Effector memory CD4-positive, alpha-beta T cell (primary cell): ENCODE data around the gene AQP12B.
"Not testable (repeated sequence)": the region's sequence is repeated elsewhere in the genome, so short reads cannot be mapped to it uniquely, and the experiment has no call there.

Experiments
- DNase-seq, 3 donors: peaks; one replicate each; pipeline ENCODE4 v3.0.0-alpha.2; 2020
- H3K27ac ChIP-seq: 2 replicates; pipeline ENCODE4 v1.7.0; 2013; ENCODE audit warnings: mild to moderate bottlenecking, low read length, moderate library complexity; ENCODE audit not compliant: insufficient read depth, poor library complexity, severe bottlenecking
- H3K27me3 ChIP-seq: replicated peaks from 2 replicates; pipeline ENCODE4 v1.7.0; 2013; ENCODE audit warnings: mild to moderate bottlenecking, low read length; ENCODE audit not compliant: insufficient read depth, control insufficient read depth, poor library complexity, severe bottlenecking
- H3K36me3 ChIP-seq: 2 replicates; pipeline ENCODE4 v1.7.0; 2013; ENCODE audit warnings: mild to moderate bottlenecking, low read length, moderate library complexity; ENCODE audit not compliant: control insufficient read depth, insufficient read depth
- H3K4me1 ChIP-seq: 2 replicates; pipeline ENCODE4 v1.7.0; 2013; ENCODE audit warnings: low read length, mild to moderate bottlenecking; ENCODE audit not compliant: control insufficient read depth, insufficient read depth, poor library complexity, severe bottlenecking
- H3K4me3 ChIP-seq: 2 replicates; pipeline ENCODE4 v1.7.0; 2013; ENCODE audit warnings: low read length, low read depth, mild to moderate bottlenecking; ENCODE audit not compliant: insufficient read depth, poor library complexity, severe bottlenecking
- H3K9me3 ChIP-seq: 2 replicates; pipeline ENCODE4 v1.7.0; 2013; ENCODE audit warnings: mild to moderate bottlenecking, low read length, moderate library complexity; ENCODE audit not compliant: control insufficient read depth

AQP12B gene

DNA sequence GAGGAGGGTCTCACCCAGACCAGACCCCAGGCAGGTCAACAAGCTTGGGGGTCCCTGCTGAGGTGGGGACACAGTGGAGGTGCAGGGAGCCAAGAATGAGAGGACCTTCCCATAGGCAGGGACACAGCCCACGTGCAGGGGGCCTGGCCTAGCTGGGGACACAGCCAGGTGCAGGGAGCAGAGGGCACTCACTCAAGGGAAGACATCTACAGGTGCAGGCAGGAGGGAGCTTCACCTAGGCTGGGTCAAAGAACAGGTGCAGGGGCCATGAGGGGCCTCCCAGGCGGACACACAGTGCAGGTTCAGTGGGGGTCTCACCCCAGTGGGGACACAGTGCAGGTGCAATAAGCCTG, 8.4 kb upstream of the AQP12B start:
- not testable (repeated sequence) for H3K4me1 ChIP-seq, H3K9me3 ChIP-seq, H3K27ac ChIP-seq, DNase-seq, H3K36me3 ChIP-seq, H3K4me3 ChIP-seq, H3K27me3 ChIP-seq

DNA sequence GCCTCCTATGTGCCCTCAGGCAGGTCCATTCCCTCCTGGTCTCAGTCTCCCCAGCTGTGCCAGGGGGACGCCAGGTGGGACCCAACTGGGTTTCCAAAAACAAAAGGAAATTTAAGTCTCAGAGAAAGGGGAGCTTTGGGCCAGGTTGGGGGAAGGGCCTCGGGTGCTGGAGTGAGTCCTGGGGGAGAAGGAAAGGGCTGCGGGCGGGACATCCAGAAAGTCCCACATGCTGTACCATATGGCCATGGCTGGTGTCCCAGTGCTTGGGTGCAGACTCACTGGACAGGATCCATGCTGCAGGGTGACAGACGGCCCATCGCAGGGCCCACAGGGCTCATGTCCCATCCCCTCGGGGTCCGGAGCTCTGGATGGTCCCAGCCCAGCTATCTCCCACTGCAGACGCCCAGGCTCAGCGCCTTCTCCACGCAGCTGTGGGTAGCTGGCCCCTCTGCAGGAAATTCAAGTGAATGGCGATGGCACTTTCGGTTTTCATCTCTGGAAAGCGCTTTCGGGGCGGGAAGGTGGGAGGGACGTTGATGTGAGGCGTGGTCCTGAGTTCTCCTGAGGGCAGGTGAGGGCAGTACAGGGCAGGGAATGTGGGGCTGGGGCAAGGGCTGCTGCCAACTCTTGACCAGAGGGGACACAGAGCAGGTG, 7.9 kb upstream of the AQP12B start:
- H3K27ac ChIP-seq, H3K4me3 ChIP-seq, H3K9me3 ChIP-seq, H3K27me3 ChIP-seq, DNase-seq, H3K36me3 ChIP-seq, H3K4me1 ChIP-seq: not testable (repeated sequence)

DNA sequence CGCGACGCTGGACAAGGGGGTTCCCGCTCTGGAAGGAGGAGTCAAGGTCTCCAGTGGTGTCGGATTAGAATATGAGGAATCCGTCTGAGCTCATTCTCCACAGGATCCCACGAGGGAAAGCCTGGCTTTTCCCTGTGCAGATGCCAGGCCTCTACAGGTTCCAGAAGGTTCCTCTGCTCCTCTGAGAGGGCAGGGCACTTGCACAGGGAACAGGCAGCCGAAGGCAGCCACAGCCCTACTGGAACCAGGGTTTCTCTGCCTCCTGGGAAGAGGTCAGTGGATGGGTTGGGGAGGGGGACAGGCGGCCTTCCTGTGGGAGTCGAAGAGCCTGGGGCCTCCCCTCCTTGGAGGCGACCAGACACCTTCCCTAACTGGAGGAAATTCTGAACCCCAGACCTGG, 7.3 kb upstream of the AQP12B start:
- no peaks in the 10 kb centered on the region for H3K27me3 ChIP-seq
- H3K4me1 ChIP-seq, result no peaks in the 10 kb centered on the region
- no peak overlapping the region for H3K4me3 ChIP-seq
- no peak for DNase-seq
- H3K9me3 ChIP-seq, result no peaks in the 10 kb centered on the region
- no peaks in the 10 kb centered on the region for H3K36me3 ChIP-seq
- H3K27ac ChIP-seq, result no peak overlapping the region

GRCh38 chr2:240688553-240688919, 5.9 kb upstream of the AQP12B start:
- Histone ChIP-seq H3K4me3 (no peak overlapping the region), H3K9me3 (no peaks in the 10 kb centered on the region), H3K4me1 (no peaks in the 10 kb centered on the region), H3K27me3 (no peaks in the 10 kb centered on the region), H3K36me3 (no peaks in the 10 kb centered on the region), H3K27ac (no peak overlapping the region)
- DNase-seq, result no peak

DNA sequence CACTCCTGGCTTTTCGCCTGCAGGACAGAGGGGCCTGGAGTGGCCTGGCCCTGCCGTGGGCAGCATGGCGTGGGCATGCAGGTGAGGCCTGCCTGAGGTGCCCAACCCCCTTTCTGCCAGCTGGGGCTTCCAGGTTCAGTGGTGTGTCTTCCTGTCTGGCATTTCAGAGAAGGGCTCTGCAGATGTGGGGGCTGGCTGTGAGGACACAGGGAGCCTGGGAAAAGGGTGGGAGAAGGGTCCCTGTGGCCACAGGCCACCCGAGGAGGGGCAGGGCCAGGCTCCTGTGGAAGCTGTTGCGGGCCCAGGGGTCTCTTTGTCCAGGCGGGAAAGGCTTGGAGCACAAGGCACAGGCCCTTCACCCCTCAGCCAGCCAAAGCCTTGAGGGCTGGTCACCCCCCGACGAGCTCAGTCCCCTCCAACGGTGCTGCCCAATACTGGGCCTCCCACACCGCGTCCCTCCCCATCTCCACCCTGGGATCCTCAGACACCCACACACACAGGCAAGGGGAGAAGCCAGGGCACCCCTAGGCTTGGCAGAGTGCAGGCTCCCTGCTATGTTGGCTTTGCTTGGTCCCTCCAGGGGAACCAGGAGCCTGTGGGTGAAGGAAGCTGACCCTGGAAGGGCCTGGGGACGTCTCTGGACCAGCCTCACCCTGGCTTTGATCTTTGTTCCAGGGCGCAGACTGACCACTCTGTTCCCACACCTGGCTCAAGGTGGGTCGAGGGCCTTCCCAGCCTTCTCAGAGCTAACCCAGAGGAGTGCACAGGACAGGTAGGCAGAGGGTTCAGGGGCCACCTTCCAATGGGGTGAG, 5.3 kb upstream of the AQP12B start:
- no peaks in the 10 kb centered on the region for H3K4me1 ChIP-seq
- H3K27me3 ChIP-seq, result no peaks in the 10 kb centered on the region
- no peaks in the 10 kb centered on the region for H3K9me3 ChIP-seq
- H3K36me3 ChIP-seq, result no peaks in the 10 kb centered on the region
- DNase-seq, result no peak
- H3K4me3 ChIP-seq, result no peak overlapping the region
- H3K27ac ChIP-seq, result no peak overlapping the region

- H3K4me3 ChIP-seq, result no peak overlapping the region
- H3K27me3 ChIP-seq, result no peaks in the 10 kb centered on the region
- no peak for DNase-seq
- no peaks in the 10 kb centered on the region for H3K36me3 ChIP-seq
- H3K9me3 ChIP-seq, result no peaks in the 10 kb centered on the region
- no peak overlapping the region for H3K27ac ChIP-seq
- H3K4me1 ChIP-seq, result no peaks in the 10 kb centered on the region
These were observed 4.5 kb upstream of the AQP12B start for GRCh38 chr2:240687045-240687740.

GRCh38 chr2:240686460-240686859, 3.8 kb upstream of the AQP12B start:
- H3K27me3 ChIP-seq, result no peaks in the 10 kb centered on the region
- H3K36me3 ChIP-seq, result no peaks in the 10 kb centered on the region
- H3K4me3 ChIP-seq, result no peak overlapping the region
- H3K27ac ChIP-seq, result no peak overlapping the region
- no peaks in the 10 kb centered on the region for H3K9me3 ChIP-seq
- H3K4me1 ChIP-seq, result no peaks in the 10 kb centered on the region
- DNase-seq, result no peak

DNA sequence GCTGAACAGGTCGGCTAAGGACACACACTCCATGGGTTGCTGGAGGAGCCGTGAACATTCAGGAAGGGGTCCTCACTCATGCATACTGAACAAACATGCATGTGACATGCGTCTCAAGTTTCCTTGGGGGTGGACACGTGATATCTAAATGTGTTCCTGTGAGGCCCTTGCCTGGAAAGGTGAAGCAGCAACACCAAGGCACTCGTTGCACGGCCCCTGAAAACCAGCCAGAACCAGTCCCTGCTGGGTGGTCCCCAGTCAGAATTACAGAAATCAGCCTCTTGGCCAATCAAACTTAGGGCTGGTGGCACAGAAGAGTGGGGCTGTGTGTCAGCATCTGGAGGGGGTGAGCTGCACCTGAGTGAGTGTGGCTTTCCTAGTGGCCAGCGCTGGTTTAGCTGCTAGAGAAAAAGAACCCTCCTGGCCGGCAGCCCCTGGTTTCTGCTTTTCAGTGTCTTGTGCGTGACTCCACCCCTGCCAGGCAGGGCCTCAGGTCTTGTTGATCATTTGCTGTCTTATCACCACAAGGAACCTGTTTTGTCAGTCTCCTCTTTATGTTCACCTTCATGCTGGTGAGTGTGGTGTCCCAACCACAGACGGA, 3.2 kb upstream of the AQP12B start:
- Histone ChIP-seq H3K27ac (no peak overlapping the region), H3K9me3 (no peaks in the 10 kb centered on the region), H3K4me3 (no peak overlapping the region), H3K4me1 (no peaks in the 10 kb centered on the region), H3K27me3 (no peaks in the 10 kb centered on the region), H3K36me3 (no peaks in the 10 kb centered on the region)
- DNase-seq, result no peak

GRCh38 chr2:240683980-240684728, 1.5 kb upstream of the AQP12B start:
- H3K36me3 ChIP-seq, DNase-seq, H3K27me3 ChIP-seq, H3K27ac ChIP-seq, H3K4me1 ChIP-seq, H3K9me3 ChIP-seq: not testable (repeated sequence)
- peak overlapping the region; percentile 25 for H3K4me3 ChIP-seq
